Skeletal muscle satellite cell (primary cell): Measurements from ENCODE around the gene COL26A1.

Experiments
- H3K27me3 ChIP-seq: 2 replicates; pipeline ENCODE4 v1.7.0; 2013; ENCODE audit warnings: low read length; ENCODE audit not compliant: control insufficient read depth, insufficient read depth
- H3K36me3 ChIP-seq: 2 replicates; pipeline ENCODE4 v1.7.0; 2013; ENCODE audit warnings: mild to moderate bottlenecking, control low read depth, low read length; ENCODE audit not compliant: insufficient read depth
- H3K4me1 ChIP-seq: 2 replicates; pipeline ENCODE4 v1.7.0; 2013; ENCODE audit warnings: low read length; ENCODE audit not compliant: control insufficient read depth, insufficient read depth
- H3K4me2 ChIP-seq: 2 replicates; pipeline ENCODE4 v1.7.0; 2013; ENCODE audit warnings: mild to moderate bottlenecking, low read length
- H3K4me3 ChIP-seq: 2 replicates; pipeline ENCODE4 v1.7.0; 2013; ENCODE audit warnings: low read length
- H3K9ac ChIP-seq: 2 replicates; pipeline ENCODE4 v1.7.0; 2013; ENCODE audit warnings: mild to moderate bottlenecking, low read depth, low read length, moderate library complexity
- H3K9me3 ChIP-seq: replicated peaks from 2 replicates; pipeline ENCODE4 v1.7.0; 2013; ENCODE audit warnings: mild to moderate bottlenecking, control low read depth, low read length

Gene COL26A1

DNA sequence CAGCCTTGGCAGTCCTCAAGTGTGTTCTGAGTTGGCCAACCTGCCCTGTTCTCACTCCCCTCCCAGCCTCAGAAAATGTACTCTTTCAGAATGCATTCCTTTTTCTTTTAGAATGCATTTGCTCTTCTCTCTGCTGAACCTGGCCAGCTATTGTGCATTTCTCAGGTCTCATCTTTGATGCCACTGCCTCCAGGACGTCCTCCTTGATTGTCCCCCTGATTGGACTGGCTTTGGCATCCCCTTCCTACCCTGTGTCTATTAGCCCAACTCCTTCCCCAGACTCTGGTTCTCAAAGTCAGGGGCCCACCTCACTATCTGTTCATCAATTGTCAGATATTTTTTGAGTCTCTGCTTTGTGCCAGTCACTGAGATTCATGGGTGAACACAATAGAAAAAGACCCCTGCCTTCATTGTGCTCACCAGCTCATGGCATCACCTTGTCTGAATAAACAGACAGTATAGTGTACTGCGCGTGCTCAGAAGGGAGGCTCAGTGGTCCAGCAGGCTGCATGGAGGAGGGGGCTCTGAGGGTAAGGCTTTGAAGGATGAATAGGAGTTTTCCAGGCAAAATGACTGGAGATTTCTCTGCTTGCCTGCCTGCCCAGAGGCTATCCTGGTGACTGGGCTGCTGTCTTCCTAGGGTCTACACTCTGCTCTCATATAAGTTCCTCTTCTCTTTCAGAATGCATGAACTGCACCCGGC is 169.9 kb downstream of the COL26A1 start:
- Histone ChIP-seq H3K9ac (no peak overlapping the region), H3K36me3 (no peaks in the 10 kb centered on the region), H3K4me1 (peaks cover 24% of the 10 kb centered on the region), H3K4me3 (no peak overlapping the region), H3K4me2 (no peak overlapping the region), H3K9me3 (peaks cover 3% of the 10 kb centered on the region), H3K27me3 (peaks cover 36% of the 10 kb centered on the region)

DNA sequence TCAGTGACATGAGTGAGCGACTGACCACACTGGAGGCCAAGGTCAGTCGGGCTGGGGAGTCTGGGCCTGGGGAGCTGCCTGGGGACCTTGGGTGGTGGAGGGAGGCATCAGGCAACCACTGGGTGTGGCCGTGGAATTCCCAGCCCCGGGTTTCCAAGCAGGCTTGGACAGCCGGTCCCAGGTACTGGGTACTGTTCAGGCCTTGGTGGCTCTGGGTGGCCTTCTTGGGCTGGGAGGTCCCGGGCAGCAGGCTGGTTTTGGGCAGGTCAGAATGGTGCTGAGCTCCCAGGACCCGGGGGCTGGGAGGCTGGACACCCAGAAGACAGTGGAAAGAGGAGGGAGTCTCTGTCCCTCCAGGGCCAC is 170.4 kb downstream of the COL26A1 start:
- Histone ChIP-seq H3K4me1 (peaks cover 19% of the 10 kb centered on the region), H3K9ac (no peak overlapping the region), H3K4me3 (no peak overlapping the region), H3K4me2 (no peak overlapping the region), H3K9me3 (peaks cover 3% of the 10 kb centered on the region), H3K36me3 (no peaks in the 10 kb centered on the region), H3K27me3 (peaks cover 36% of the 10 kb centered on the region)

DNA sequence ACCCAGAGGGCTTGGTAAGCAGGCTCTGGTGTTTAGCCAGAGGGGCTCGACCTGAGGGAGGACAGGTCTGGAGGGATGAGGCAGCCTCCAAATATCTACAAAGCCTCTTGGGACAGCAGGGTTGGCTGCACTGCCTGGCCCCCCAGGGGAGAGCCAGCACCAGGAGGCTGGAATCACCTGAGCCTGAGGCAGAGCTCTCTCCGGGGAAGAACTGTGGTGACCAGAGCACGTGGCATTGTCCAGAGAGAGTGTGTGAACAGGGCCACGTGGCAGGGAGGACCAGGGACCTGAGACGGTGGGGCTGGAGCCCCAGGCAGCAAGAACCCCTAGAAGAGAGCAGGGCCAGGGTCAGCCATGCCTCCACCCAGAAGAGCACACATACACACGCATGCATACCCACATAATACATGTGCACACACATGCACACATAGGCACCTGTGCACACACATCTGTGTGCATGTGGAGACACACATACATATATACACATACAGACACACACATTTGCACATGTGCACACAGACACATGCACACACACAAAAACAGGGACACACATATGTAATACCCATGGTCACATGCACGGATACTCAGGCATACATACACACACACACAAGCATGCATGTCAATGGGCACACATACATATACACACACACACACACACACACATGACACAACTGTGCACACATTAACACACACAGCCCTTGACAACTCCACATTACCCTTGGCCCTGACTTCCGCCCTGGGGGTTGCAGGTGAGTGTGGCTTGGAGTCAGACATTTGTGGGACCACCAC is 171.5 kb downstream of the COL26A1 start:
- Histone ChIP-seq H3K36me3 (no peaks in the 10 kb centered on the region), H3K4me3 (no peak overlapping the region), H3K9ac (no peak overlapping the region), H3K27me3 (peaks cover 36% of the 10 kb centered on the region), H3K9me3 (peaks cover 3% of the 10 kb centered on the region), H3K4me1 (peaks cover 16% of the 10 kb centered on the region), H3K4me2 (no peak overlapping the region)

DNA sequence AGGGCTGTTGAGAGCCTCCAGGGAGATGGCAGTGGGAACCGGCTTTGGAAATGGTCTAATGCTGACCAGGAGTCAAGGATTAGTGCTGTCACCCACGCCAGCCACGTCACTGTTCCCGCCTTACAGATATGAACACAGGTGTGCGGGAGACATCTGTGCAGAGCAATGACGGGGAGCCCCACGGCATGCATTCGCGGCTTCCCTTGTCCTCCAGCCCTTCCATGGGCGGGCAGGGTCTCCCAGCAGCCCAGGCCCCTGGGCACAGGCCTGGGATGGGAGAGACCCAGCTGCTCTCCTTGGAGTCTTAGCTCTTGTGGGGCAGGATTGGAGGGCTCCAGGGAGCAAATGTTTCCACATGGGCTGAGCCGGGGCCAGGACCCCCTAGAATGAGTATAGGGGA is 172.2 kb downstream of the COL26A1 start:
- Histone ChIP-seq H3K27me3 (peaks cover 32% of the 10 kb centered on the region), H3K4me3 (no peak overlapping the region), H3K36me3 (no peaks in the 10 kb centered on the region), H3K4me2 (no peak overlapping the region), H3K4me1 (peaks cover 16% of the 10 kb centered on the region), H3K9me3 (no peaks in the 10 kb centered on the region), H3K9ac (no peak overlapping the region)

DNA sequence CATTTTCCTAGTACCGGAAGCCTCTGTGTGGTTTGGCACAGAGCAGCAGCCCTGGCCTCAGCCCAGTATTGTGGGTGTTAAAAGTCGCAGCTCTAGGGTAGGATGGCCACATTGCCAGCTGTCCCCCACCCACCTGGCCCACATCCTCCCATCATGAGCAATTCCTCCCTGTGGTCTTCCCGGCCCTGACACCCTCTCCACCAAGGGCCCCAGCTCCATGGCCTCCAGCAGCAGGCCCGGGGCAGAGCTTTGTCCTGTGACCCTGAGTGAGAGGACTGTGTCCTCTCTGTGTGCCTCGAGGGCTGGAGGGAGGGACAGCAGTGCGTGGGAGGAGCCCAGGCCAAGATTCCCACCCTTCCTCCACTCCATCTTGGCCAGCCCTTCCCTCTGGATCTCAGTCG is 172.7 kb downstream of the COL26A1 start:
- Histone ChIP-seq H3K36me3 (no peaks in the 10 kb centered on the region), H3K27me3 (peaks cover 32% of the 10 kb centered on the region), H3K9ac (no peak overlapping the region), H3K4me2 (no peak overlapping the region), H3K4me3 (no peak overlapping the region), H3K4me1 (peaks cover 16% of the 10 kb centered on the region), H3K9me3 (no peaks in the 10 kb centered on the region)

DNA sequence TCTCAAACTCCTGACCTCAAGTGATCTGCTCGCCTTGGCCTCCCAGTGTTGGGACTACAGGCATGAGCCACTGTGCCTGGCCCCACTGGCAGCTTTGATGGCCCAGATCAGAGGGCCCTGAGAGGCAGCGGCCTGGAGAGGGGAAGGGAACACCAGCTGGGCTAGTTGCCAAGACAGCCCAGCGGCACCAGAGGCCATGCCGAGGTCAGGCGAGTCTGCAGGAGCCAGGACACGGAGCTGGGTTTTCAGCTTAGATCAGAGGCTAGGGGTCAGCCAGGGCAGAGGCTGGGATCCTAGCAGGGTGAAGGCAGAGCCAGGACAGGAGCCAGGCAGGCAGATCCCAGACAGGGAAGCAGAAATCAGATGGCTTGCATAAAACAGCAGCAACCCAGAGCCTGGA is 173.6 kb downstream of the COL26A1 start:
- H3K9ac ChIP-seq = no peak overlapping the region
- peaks cover 16% of the 10 kb centered on the region for H3K4me1 ChIP-seq
- no peak overlapping the region for H3K4me3 ChIP-seq
- H3K4me2 ChIP-seq = no peak overlapping the region
- peaks cover 35% of the 10 kb centered on the region for H3K27me3 ChIP-seq
- H3K9me3 ChIP-seq = no peaks in the 10 kb centered on the region
- H3K36me3 ChIP-seq = no peaks in the 10 kb centered on the region

DNA sequence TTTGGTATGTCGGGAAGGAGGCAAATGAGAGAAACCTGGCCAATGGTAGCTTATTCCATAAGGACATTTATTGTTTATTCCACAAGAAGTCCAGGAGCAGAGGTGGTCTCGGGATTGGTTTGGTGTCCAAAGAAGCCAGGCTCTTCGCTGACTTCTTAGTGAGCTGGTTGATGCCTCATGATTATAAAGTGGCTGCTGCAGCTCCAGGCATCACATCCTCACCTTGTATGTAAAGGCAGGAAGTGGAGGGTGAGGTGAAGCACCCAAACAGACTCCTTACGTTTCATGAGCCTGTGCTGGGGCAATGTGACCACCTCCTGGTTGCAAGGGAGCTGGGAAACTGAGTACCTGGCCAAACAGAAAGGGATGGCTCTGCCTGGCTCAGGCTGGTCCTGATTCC is 174.0 kb downstream of the COL26A1 start:
- Histone ChIP-seq H3K27me3 (peaks cover 35% of the 10 kb centered on the region), H3K9me3 (no peaks in the 10 kb centered on the region), H3K4me3 (no peak overlapping the region), H3K4me1 (peaks cover 16% of the 10 kb centered on the region), H3K36me3 (no peaks in the 10 kb centered on the region), H3K9ac (no peak overlapping the region), H3K4me2 (no peak overlapping the region)

DNA sequence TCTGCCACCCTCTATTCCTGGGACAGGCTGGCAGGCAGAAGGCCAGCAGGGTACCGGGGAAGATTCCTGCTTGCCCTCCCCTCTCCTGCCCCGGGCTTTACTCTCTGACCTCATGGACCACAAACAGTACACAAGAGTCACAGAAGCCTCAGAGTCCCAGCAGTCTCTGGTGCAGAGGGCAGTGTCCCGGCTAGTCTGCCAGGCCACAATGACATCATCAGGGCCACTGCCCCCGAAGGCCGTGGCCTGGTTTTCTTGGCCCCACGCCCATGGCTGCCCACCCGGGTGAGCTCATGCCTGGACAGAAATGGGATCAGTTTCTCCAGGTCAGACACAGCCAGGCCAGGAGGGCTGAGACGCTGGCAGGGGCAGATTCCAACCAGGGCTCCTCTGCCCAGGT is 174.5 kb downstream of the COL26A1 start:
- no peaks in the 10 kb centered on the region for H3K9me3 ChIP-seq
- no peaks in the 10 kb centered on the region for H3K36me3 ChIP-seq
- peaks cover 30% of the 10 kb centered on the region for H3K27me3 ChIP-seq
- H3K4me2 ChIP-seq = no peak overlapping the region
- H3K9ac ChIP-seq = no peak overlapping the region
- H3K4me1 ChIP-seq = peaks cover 16% of the 10 kb centered on the region
- no peak overlapping the region for H3K4me3 ChIP-seq

DNA sequence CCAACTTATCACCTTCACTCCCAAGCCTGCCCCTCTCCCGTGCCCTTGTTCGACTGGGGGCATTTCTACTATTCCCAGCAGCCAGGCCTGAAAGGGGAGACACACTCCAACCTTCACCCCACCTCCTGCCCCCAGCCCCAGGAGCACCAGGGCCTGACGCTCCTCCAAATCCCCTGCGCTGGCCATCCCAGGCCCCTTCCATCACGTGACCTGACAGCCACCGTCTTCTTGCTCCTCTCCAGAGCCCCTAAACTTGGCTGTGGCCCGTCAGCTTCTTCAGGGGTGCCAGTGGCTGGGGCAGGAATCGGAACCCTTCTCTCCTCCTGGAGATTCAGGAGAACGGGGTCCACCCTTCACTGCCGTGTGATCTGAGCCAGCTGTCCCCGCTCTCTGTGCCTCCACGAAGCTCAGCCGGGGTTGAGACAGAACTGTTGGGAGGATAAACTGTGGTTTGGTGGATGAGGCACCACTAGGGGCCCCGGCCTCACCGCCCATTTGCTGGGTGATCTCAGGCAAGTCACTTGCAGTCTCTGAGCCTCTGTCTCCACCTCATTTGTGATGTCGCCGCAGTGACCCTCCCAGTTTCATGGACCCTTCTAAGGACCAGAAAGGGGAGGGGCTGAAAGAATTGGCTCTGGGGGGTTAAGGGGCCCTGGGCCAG is 175.4 kb downstream of the COL26A1 start:
- no peak overlapping the region for H3K9ac ChIP-seq
- peaks cover 16% of the 10 kb centered on the region for H3K4me1 ChIP-seq
- peaks cover 25% of the 10 kb centered on the region for H3K27me3 ChIP-seq
- H3K36me3 ChIP-seq = no peaks in the 10 kb centered on the region
- no peaks in the 10 kb centered on the region for H3K9me3 ChIP-seq
- no peak overlapping the region for H3K4me2 ChIP-seq
- H3K4me3 ChIP-seq = no peak overlapping the region

DNA sequence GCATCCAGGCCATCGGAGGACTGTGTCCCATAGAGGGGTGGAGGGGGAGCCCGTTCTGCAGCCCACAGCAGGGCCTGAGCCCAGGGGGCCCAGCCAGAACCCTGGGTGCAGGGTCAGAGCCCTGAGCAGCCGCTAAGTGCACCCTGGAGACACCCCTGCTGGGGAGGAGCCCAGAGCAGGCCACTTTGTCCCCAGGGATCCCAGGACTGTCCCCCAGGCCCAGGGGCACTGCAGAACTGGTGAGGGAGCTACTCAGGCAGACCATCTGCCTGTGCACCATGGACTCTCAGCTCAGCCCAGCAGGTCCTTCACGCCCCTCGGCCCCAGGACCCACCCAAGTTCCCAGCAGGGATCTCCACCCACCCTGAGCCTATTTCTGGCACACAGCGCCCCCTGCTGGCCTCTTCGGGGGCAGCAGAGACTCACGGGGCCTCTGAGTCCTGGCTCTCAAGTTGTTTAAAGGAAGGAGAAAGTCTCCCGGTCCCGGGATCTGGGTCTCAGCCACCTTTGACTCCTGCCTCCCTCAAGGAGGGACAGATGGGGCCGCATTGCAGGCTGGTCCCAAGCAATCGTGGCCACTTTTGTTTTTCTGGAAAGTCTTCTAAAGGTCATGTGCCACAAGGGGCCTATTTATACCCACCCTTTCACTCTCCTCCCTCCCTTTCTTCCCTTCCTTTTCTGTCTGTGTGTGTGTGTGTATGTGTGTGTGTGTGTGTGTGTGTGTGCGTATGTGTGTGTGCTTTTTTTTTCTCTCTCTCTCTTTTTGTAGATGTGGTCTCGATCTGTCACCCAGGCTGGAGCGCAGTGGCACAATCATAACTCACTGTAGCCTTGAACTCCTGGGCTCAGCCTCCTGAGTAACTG is 176.2 kb downstream of the COL26A1 start:
- H3K4me3 ChIP-seq = no peak overlapping the region
- no peaks in the 10 kb centered on the region for H3K36me3 ChIP-seq
- H3K27me3 ChIP-seq = peaks cover 21% of the 10 kb centered on the region
- no peak overlapping the region for H3K9ac ChIP-seq
- no peaks in the 10 kb centered on the region for H3K9me3 ChIP-seq
- H3K4me2 ChIP-seq = no peak overlapping the region
- H3K4me1 ChIP-seq = peaks cover 16% of the 10 kb centered on the region

DNA sequence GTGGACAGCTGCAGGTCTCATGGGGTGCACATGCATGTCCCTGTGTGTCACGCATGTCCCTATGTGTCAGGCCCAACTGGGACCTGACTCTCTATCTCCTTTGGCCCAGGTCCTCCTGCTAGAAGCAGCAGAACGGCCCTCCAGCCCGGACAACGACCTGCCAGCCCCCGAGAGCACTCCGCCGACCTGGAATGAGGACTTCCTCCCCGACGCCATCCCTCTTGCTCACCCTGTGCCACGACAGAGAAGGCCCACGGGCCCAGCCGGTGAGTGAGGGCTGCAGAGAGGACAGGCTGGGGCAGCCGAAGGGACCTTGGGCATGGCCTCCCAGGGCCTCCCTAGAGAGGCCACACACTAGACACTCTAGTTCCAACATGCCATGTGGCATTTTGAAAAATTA is 177.1 kb downstream of the COL26A1 start:
- H3K9me3 ChIP-seq = no peaks in the 10 kb centered on the region
- H3K4me2 ChIP-seq = no peak overlapping the region
- H3K4me1 ChIP-seq = peaks cover 16% of the 10 kb centered on the region
- no peak overlapping the region for H3K4me3 ChIP-seq
- peaks cover 13% of the 10 kb centered on the region for H3K27me3 ChIP-seq
- no peak overlapping the region for H3K9ac ChIP-seq
- H3K36me3 ChIP-seq = no peaks in the 10 kb centered on the region
